Measurements from ENCODE around the gene PRDM16.

The PRDM16 gene

DNA sequence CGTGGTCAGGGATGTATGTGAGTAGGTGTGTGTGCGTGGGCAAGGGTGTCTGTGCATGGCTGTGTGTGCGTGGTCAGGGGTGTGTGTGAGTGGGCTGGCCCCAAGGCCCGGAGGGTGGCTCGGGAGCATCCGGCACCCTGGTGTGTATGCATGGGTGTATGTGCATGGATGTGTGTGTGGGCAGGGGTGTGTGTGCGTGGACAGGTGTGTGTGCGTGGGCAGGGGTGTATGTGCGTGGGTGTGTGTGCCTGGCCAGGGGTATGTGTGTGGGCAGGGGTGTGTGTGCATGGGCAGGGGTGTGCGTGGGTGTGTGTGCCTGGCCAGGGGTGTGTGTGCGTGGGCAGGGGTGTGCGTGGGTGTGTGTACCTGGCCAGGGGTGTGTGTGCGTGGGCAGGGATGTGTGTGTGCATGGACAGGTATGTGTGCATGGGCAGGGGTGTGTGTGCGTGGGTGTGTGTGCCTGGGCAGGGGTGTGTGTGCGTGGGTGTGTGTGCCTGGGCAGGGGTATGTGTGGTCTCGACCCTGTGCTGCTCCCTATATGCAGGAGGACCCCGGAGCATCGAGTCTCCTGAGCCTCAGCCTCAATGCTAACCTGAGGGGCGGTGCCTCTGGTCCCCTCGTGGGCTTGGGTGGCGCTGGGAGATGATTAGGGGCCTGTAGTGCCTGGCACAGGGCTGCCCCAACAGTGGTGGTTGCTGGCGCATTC is 401.8 kb downstream of the PRDM16 start:
- H3K9me3 ChIP-seq (ENCODE audit: insufficient read depth, low read depth, low read length) = no peaks in the 10 kb centered on the region
- H4K20me1 ChIP-seq (ENCODE audit: insufficient read depth, low read length, poor library complexity, severe bottlenecking) = no peaks in the 10 kb centered on the region
- H3K4me3 ChIP-seq (ENCODE audit: low read length, poor library complexity, severe bottlenecking) = no peak overlapping the region
- H3K36me3 ChIP-seq (ENCODE audit: insufficient read depth, low read length) = no peaks in the 10 kb centered on the region
- H3K4me2 ChIP-seq (ENCODE audit: low read depth, low read length, poor library complexity, severe bottlenecking) = no peak overlapping the region
- no peaks in the 10 kb centered on the region for H3K27me3 ChIP-seq (ENCODE audit: insufficient read depth, low read length, poor library complexity, severe bottlenecking)
- no peaks in the 10 kb centered on the region for H3K79me2 ChIP-seq (ENCODE audit: insufficient read depth, low read length)
- H3K4me1 ChIP-seq (ENCODE audit: insufficient read depth, low read length, poor library complexity, severe bottlenecking) = no peaks in the 10 kb centered on the region
- no peak overlapping the region for H2AFZ ChIP-seq (ENCODE audit: low read length)
- H3K9ac ChIP-seq (ENCODE audit: low read depth, low read length, poor library complexity, severe bottlenecking) = no peak overlapping the region
- no peaks in the 10 kb centered on the region for H3K9me2 ChIP-seq (replicated peaks; ENCODE audit: low read depth, low read length)
- H3F3A ChIP-seq (ENCODE audit: low read depth) = no peaks in the 10 kb centered on the region
- no peak for TF ChIP-seq EZH2phosphoT487 (IDR thresholded peaks at IDR 0.05; ENCODE audit: borderline replicate concordance)
- TF ChIP-seq, protein P1, sequence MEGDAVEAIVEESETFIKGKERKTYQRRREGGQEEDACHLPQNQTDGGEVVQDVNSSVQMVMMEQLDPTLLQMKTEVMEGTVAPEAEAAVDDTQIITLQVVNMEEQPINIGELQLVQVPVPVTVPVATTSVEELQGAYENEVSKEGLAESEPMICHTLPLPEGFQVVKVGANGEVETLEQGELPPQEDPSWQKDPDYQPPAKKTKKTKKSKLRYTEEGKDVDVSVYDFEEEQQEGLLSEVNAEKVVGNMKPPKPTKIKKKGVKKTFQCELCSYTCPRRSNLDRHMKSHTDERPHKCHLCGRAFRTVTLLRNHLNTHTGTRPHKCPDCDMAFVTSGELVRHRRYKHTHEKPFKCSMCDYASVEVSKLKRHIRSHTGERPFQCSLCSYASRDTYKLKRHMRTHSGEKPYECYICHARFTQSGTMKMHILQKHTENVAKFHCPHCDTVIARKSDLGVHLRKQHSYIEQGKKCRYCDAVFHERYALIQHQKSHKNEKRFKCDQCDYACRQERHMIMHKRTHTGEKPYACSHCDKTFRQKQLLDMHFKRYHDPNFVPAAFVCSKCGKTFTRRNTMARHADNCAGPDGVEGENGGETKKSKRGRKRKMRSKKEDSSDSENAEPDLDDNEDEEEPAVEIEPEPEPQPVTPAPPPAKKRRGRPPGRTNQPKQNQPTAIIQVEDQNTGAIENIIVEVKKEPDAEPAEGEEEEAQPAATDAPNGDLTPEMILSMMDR (conservative IDR thresholded peaks at IDR 0.05; ENCODE audit: low read length) = no peak

DNA sequence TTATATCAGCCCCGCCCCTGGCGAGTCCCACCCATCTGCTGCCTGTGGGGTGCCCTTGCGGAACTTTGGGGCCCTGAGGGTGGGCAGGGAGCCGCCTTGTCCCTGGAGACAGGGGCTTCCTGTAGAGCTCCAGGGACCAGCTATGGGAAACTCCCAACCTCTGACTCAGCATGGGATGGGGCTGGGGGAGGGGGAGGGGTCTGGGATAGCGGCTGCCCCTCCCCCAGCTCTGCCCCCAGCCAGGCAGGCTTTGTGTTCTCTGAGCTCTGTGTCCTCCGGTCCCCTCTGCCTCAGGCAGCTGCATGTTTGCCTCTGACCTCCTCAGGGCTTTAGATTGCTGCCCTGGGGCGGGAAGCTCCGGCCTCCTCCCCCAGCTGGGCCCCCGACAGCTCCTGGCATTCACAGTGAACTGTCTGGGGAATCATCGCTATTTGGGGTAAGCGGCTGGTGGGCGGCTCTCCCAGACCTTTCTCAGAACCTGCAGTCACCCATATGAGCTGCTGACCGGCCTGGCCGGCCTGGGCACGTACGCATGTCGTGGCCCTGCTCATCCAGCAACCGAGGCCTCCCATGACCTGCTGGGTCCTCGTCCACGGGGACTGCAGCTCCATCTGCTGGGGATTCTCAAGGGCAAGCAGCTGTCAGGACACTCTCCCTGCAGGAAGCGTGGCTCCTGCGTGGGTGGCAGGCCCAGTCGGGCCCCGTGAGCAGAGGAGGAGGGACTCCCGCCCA is 402.5 kb downstream of the PRDM16 start:
- H3K4me1 ChIP-seq (ENCODE audit: insufficient read depth, low read length, poor library complexity, severe bottlenecking) = no peaks in the 10 kb centered on the region
- TF ChIP-seq, protein P1 (conservative IDR thresholded peaks at IDR 0.05; ENCODE audit: low read length) = peak; percentile 31
- no peak for TF ChIP-seq EZH2phosphoT487 (IDR thresholded peaks at IDR 0.05; ENCODE audit: borderline replicate concordance)
- no peaks in the 10 kb centered on the region for H3K9me2 ChIP-seq (replicated peaks; ENCODE audit: low read depth, low read length)
- no peaks in the 10 kb centered on the region for H3K27me3 ChIP-seq (ENCODE audit: insufficient read depth, low read length, poor library complexity, severe bottlenecking)
- H3K4me2 ChIP-seq (ENCODE audit: low read depth, low read length, poor library complexity, severe bottlenecking) = no peak overlapping the region
- H3K9me3 ChIP-seq (ENCODE audit: insufficient read depth, low read depth, low read length) = no peaks in the 10 kb centered on the region
- no peaks in the 10 kb centered on the region for H3K79me2 ChIP-seq (ENCODE audit: insufficient read depth, low read length)
- no peak overlapping the region for H3K9ac ChIP-seq (ENCODE audit: low read depth, low read length, poor library complexity, severe bottlenecking)
- no peaks in the 10 kb centered on the region for H3F3A ChIP-seq (ENCODE audit: low read depth)
- H2AFZ ChIP-seq (ENCODE audit: low read length) = no peak overlapping the region
- no peaks in the 10 kb centered on the region for H3K36me3 ChIP-seq (ENCODE audit: insufficient read depth, low read length)
- no peaks in the 10 kb centered on the region for H4K20me1 ChIP-seq (ENCODE audit: insufficient read depth, low read length, poor library complexity, severe bottlenecking)
- no peak overlapping the region for H3K4me3 ChIP-seq (ENCODE audit: low read length, poor library complexity, severe bottlenecking)

DNA sequence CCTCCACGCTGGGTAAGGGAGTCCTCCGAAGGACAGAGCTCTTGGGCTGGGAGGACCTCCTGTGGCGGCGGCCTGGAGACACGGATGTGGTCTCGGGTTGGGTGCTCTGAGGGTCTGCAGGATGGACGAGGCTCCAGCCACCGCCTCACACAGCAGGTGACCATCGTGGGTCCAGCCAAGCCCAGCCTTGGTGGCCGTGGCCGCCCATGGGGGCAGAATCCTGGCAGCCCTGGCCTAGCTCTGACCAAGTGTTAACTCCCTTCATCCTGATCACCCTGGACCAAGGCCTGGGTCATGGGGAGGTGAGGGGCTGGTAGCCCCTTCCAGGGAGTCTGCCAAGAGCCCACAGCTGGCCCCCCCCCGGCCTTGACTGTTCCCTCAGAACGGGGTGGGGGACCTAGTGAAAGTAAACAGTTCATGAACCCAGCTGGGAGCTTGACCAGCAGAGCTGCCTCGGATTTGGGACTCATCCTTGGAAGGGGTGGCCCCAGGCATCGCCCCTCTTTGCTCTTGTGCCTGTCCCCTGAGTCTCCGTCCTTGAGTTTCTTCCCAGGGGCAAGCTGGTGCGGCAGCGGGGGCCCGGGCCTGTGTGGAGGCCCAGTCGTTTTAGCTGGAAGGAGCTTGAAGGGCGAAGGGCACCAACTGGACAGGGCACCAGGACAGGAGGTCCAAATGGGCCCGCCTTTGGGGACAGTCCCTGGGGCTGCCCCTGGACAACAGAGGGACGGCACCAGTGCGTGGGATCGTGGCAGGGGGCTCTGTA is 403.3 kb downstream of the PRDM16 start:
- Histone ChIP-seq H3F3A (ENCODE audit: low read depth) (no peaks in the 10 kb centered on the region), H3K79me2 (ENCODE audit: insufficient read depth, low read length) (no peaks in the 10 kb centered on the region), H3K4me1 (ENCODE audit: insufficient read depth, low read length, poor library complexity, severe bottlenecking) (no peaks in the 10 kb centered on the region), H3K9ac (ENCODE audit: low read depth, low read length, poor library complexity, severe bottlenecking) (no peak overlapping the region), H3K36me3 (ENCODE audit: insufficient read depth, low read length) (no peaks in the 10 kb centered on the region), H3K4me3 (ENCODE audit: low read length, poor library complexity, severe bottlenecking) (no peak overlapping the region), H3K9me2 (replicated peaks; ENCODE audit: low read depth, low read length) (no peaks in the 10 kb centered on the region), H2AFZ (ENCODE audit: low read length) (no peak overlapping the region), H4K20me1 (ENCODE audit: insufficient read depth, low read length, poor library complexity, severe bottlenecking) (no peaks in the 10 kb centered on the region), H3K9me3 (ENCODE audit: insufficient read depth, low read depth, low read length) (no peaks in the 10 kb centered on the region), H3K27me3 (ENCODE audit: insufficient read depth, low read length, poor library complexity, severe bottlenecking) (no peaks in the 10 kb centered on the region), H3K4me2 (ENCODE audit: low read depth, low read length, poor library complexity, severe bottlenecking) (no peak overlapping the region)
- TF ChIP-seq EZH2phosphoT487 (IDR thresholded peaks at IDR 0.05; ENCODE audit: borderline replicate concordance) = no peak
